ENCODE results near the gene TBX10.

DNA sequence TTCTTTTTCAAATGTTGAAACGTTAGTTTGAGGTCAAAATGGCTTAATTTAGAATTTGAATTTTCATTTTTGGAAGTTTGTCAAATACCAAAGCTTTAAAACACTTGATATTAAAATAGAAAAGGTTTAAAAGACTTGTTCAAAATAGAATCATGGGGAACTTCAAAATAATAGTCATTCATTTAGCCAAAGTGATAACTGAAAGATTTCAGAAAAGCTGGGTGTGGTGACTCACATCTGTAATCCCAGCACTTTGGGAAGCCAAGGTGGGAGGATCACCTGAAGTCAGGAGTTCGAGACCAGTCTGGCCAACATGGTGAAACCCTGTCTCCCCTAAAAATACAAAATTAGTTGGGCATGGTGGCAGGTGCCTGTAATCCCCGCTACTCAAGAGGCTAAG, 45.1 kb downstream of the TBX10 start:
- TF ChIP-seq, protein P1, sequence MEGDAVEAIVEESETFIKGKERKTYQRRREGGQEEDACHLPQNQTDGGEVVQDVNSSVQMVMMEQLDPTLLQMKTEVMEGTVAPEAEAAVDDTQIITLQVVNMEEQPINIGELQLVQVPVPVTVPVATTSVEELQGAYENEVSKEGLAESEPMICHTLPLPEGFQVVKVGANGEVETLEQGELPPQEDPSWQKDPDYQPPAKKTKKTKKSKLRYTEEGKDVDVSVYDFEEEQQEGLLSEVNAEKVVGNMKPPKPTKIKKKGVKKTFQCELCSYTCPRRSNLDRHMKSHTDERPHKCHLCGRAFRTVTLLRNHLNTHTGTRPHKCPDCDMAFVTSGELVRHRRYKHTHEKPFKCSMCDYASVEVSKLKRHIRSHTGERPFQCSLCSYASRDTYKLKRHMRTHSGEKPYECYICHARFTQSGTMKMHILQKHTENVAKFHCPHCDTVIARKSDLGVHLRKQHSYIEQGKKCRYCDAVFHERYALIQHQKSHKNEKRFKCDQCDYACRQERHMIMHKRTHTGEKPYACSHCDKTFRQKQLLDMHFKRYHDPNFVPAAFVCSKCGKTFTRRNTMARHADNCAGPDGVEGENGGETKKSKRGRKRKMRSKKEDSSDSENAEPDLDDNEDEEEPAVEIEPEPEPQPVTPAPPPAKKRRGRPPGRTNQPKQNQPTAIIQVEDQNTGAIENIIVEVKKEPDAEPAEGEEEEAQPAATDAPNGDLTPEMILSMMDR (conservative IDR thresholded peaks at IDR 0.05 in 1 of 2, IDR thresholded peaks at IDR 0.05 in 1 of 2; ENCODE audit: extremely low read depth in 1 of 2, insufficient read depth in 1 of 2, low read depth in 1 of 2, low read length in 2 of 2) = no peak
- no peak for TF ChIP-seq EZH2 (IDR thresholded peaks at IDR 0.05; ENCODE audit: borderline replicate concordance, low read length)
